K562 (cell line): ENCODE measurements around the gene PCK2. TPM values are rescaled to one million over a fixed set of nuclear protein-coding genes. Genes with fewer than 3 reads are reported as not detected.

Experiments used
- ARHGAP35 ChIP-seq: fragments of 450-650 bp; IDR thresholded peaks from 2 replicates; pipeline ENCODE4 v1.6.1; 2018; ENCODE audit not compliant: partially characterized antibody
- CHD1 ChIP-seq: fragments of 200-600 bp; sonication (generic); IDR thresholded peaks from one replicate; pipeline ENCODE4 v1.6.1; 2012; ENCODE audit warnings: mild to moderate bottlenecking, moderate library complexity, low read length, inconsistent platforms
- COPS2 ChIP-seq: fragments of 450-650 bp; conservative IDR thresholded peaks from 2 replicates; pipeline ENCODE4 v1.6.1; 2016; ENCODE audit warnings: mild to moderate bottlenecking, moderate library complexity
- DACH1 ChIP-seq: fragments of 450-650 bp; IDR thresholded peaks from 2 replicates; pipeline ENCODE4 v1.6.1; 2018; ENCODE audit not compliant: partially characterized antibody
- NBN ChIP-seq: fragments of 450-650 bp; IDR thresholded peaks from 2 replicates; pipeline ENCODE4 v1.6.1; 2016; ENCODE audit warnings: low read depth, mild to moderate bottlenecking
- U2AF2 ChIP-seq: fragments of 200-400 bp; formaldehyde crosslinking; optimal IDR thresholded peaks from 2 replicates; pipeline ENCODE3; 2017; ENCODE audit warnings: low read depth, mild to moderate bottlenecking, low read length
- ZNF232 ChIP-seq: sonication (generic); formaldehyde crosslinking; IDR thresholded peaks from 2 replicates; pipeline ENCODE4 v1.8.0; 2022; ENCODE audit warnings: mild to moderate bottlenecking, missing genetic modification reagents
- ZNF445 ChIP-seq: fragments of 250-450 bp; sonication (Bioruptor Pico); IDR thresholded peaks from 2 replicates; pipeline ENCODE4 v1.4.0; 2020; ENCODE audit warnings: low read depth, mild to moderate bottlenecking, moderate library complexity
- ZZZ3 ChIP-seq: fragments of 450-650 bp; IDR thresholded peaks from 2 replicates; pipeline ENCODE4 v1.6.1; 2016; ENCODE audit warnings: antibody characterized with exemption, mild to moderate bottlenecking, moderate library complexity
- polyA plus RNA-seq, 8 experiments: library from polyadenylated mRNA; depleted of rRNA in 4 of 8; stranded (reverse) in 5 of 8; unstranded in 3 of 8; fragments of >200 nt; fragmentation: Nextera tagmentation in 2 of 8; fragmentation: Illumina TruSeq in 1 of 8; extraction: Ambion mirVana in 2 of 8; extraction: Trizol in 1 of 8; gene quantifications; 2 replicates each; pipeline versions ENCODE4 v1.2.1 to v1.2.3, GENCODE V29; 2011 to 2014; ENCODE audit warnings: inconsistent platforms in 1 of 8, missing spikeins in 1 of 8
- total RNA-seq, 7 experiments: library from RNA; depleted of rRNA in 6 of 7; stranded (reverse); fragments of >200 nt in 6 of 7; fragmentation: Illumina TruSeq in 2 of 7; extraction: Trizol in 2 of 7; gene quantifications; 2 replicates each; pipeline versions ENCODE4 v1.2.1 to v1.2.3, GENCODE V29; 2011 to 2021; ENCODE audit warnings: low replicate concordance in 1 of 7
- TF ChIP-seq, protein P1 (sequence below), 2 experiments: IDR thresholded peaks in 1 of 2; conservative IDR thresholded peaks in 1 of 2; 2 replicates each; pipeline ENCODE4 v1.6.1; 2016; ENCODE audit warnings: low read depth in 2 of 2, mild to moderate bottlenecking in 1 of 2, missing compliant biosample characterization in 1 of 2, missing genetic modification characterization in 1 of 2, moderate library complexity in 1 of 2
- TF ChIP-seq, protein P2 (sequence below), 3 experiments: IDR thresholded peaks in 2 of 3; conservative IDR thresholded peaks in 1 of 3; 2 replicates each; pipeline ENCODE4 v1.5.1; 2011 to 2012; ENCODE audit warnings: low read length in 3 of 3, mild to moderate bottlenecking in 3 of 3, control low read depth in 2 of 3, improper control_type of control experiment in 1 of 3, inconsistent platforms in 1 of 3, low read depth in 1 of 3, mixed read lengths in 1 of 3, moderate library complexity in 1 of 3; ENCODE audit not compliant: insufficient read depth in 2 of 3

PCK2 gene
- total and polyA plus RNA-seq, 9 of the 15 experiments (the other 6 are each of a cell fraction or from before 2014, with no cell fraction given): 3.3 to 60.9 (median 30.4) TPM

DNA sequence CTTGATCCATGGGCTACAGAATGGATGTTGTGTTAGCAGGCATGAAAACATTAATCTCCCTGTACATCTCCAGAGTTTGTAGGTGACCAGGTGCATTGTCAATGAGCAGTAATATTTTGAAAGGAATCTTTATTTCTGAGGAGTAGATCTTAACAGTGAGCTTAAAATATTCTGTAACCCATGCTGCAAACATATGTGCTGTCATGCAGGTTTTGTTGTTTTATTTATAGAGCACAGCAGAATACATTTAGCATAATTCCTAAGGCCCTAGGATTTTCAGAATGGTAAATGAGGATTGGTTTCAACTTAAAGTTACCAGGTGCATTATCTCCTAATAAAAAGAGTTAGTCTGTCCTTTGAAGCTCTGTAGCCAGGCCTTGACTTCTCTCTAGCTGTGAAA is 32.8 kb downstream of the PCK2 start (continued):
- TF ChIP-seq, protein P1, sequence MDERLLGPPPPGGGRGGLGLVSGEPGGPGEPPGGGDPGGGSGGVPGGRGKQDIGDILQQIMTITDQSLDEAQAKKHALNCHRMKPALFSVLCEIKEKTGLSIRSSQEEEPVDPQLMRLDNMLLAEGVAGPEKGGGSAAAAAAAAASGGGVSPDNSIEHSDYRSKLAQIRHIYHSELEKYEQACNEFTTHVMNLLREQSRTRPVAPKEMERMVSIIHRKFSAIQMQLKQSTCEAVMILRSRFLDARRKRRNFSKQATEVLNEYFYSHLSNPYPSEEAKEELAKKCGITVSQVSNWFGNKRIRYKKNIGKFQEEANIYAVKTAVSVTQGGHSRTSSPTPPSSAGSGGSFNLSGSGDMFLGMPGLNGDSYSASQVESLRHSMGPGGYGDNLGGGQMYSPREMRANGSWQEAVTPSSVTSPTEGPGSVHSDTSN (CRISPR knock-in tag; IDR thresholded peaks at IDR 0.05; ENCODE audit: low read depth): no peak
- TF ChIP-seq, protein P1 (tag; conservative IDR thresholded peaks at IDR 0.05; ENCODE audit: low read depth): no peak
- TF ChIP-seq NBN (no peak), ZZZ3 (no peak), CHD1 (no peak), DACH1 (no peak), ZNF232 (CRISPR knock-in tag) (no peak), ARHGAP35 (no peak), ZNF445 (no peak), U2AF2 (no peak), COPS2 (no peak)
- TF ChIP-seq, protein P2, sequence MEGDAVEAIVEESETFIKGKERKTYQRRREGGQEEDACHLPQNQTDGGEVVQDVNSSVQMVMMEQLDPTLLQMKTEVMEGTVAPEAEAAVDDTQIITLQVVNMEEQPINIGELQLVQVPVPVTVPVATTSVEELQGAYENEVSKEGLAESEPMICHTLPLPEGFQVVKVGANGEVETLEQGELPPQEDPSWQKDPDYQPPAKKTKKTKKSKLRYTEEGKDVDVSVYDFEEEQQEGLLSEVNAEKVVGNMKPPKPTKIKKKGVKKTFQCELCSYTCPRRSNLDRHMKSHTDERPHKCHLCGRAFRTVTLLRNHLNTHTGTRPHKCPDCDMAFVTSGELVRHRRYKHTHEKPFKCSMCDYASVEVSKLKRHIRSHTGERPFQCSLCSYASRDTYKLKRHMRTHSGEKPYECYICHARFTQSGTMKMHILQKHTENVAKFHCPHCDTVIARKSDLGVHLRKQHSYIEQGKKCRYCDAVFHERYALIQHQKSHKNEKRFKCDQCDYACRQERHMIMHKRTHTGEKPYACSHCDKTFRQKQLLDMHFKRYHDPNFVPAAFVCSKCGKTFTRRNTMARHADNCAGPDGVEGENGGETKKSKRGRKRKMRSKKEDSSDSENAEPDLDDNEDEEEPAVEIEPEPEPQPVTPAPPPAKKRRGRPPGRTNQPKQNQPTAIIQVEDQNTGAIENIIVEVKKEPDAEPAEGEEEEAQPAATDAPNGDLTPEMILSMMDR (IDR thresholded peaks at IDR 0.05 in 2 of 3, conservative IDR thresholded peaks at IDR 0.05 in 1 of 3; ENCODE audit: insufficient read depth in 2 of 3, low read depth in 1 of 3, low read length in 3 of 3): no peak
